K562 (cell line): ENCODE measurements around the gene PTRH1. TPM values are rescaled to one million over a fixed set of nuclear protein-coding genes. Genes with fewer than 3 reads are reported as not detected.

Experiments used
- ATAC-seq: fragments of 200-7000 bp; cut with Tn5 transposase; 3 replicates; pipeline ENCODE4 v1.9.1; 2020; ENCODE audit warnings: moderate library complexity
- BruUV-seq: library from RNA; stranded (reverse); fragments of 400-500 nt; replicated peaks from 2 replicates; lab custom pipeline; 2021; lab: Mats Ljungman, UMichigan
- CTCF ChIA-PET: fragments of 300-600 bp; formaldehyde crosslinking; extraction: SDS; loops from one replicate; lab custom pipeline; 2021; ENCODE audit warnings: low intra/inter-chr PET ratio; lab: Yijun Ruan, JAX
- POLR2A ChIA-PET: fragments of 300-600, 350-650 bp; sonication (Branson Sonifier 250); formaldehyde crosslinking; extraction: SDS; loops from one replicate; lab custom pipeline; 2021; ENCODE audit warnings: antibody characterized with exemption, inconsistent platforms; lab: Yijun Ruan, JAX
- DNase-seq, 4 experiments: peaks; one replicate each; pipeline versions ENCODE4 v3.0.0 to v3.0.0-alpha.2; 2011 to 2018; ENCODE audit warnings: low spot score in 3 of 4, mixed read lengths in 3 of 4; ENCODE audit errors: extremely low read depth in 1 of 4
- FAIRE-seq: peaks from 2 replicates; lab custom pipeline; 2011; peaks lifted over from hg19 to GRCh38; lab: Jason Lieb, UNC
- H2AFZ ChIP-seq: 2 replicates; pipeline ENCODE4 v1.6.0; 2011; ENCODE audit warnings: low read depth, low read length, control low read depth, inconsistent platforms
- H3K27ac ChIP-seq: fragments of 200-600 bp; 3 replicates; pipeline ENCODE4 v1.8.0; 2011; ENCODE audit warnings: low read depth, mild to moderate bottlenecking, control low read depth, inconsistent platforms, low read length, moderate library complexity, mixed read lengths; ENCODE audit errors: extremely low read depth
- H3K27me3 ChIP-seq, 2 experiments: fragments of 300-600 bp in 1 of 2; 2 replicates in 1 of 2; 3 replicates in 1 of 2; pipeline versions ENCODE4 v1.6.0 to v1.8.0; 2011; ENCODE audit warnings: inconsistent platforms in 2 of 2, low read length in 2 of 2, mild to moderate bottlenecking in 1 of 2, mixed read lengths in 1 of 2, moderate library complexity in 1 of 2; ENCODE audit not compliant: control insufficient read depth in 2 of 2, insufficient read depth in 2 of 2
- H3K36me3 ChIP-seq: fragments of 300-600 bp; 3 replicates; pipeline ENCODE4 v1.8.0; 2011; ENCODE audit warnings: mild to moderate bottlenecking, low read length, inconsistent platforms; ENCODE audit not compliant: control insufficient read depth, insufficient read depth
- H3K4me1 ChIP-seq, 2 experiments: fragments of 200-600 bp in 1 of 2; replicated peaks in 1 of 2; 2 replicates in 1 of 2; 3 replicates in 1 of 2; pipeline versions ENCODE4 v1.5.1 to v1.8.0; 2011; ENCODE audit warnings: inconsistent platforms in 2 of 2, low read length in 2 of 2, mild to moderate bottlenecking in 1 of 2, mixed read lengths in 1 of 2, moderate library complexity in 1 of 2; ENCODE audit not compliant: control insufficient read depth in 2 of 2, insufficient read depth in 2 of 2
- H3K4me2 ChIP-seq: 2 replicates; pipeline ENCODE4 v1.6.1; 2011; ENCODE audit warnings: low read length, control low read depth, inconsistent platforms, mixed read lengths; ENCODE audit not compliant: insufficient read depth
- H3K4me3 ChIP-seq: fragments of 200-600 bp; sonication (generic), shearing (Covaris generic); 2 replicates; pipeline ENCODE4 v1.5.1; 2016; ENCODE audit warnings: control low read depth, inconsistent platforms
- H3K79me2 ChIP-seq: fragments of 200-600 bp; 3 replicates; pipeline ENCODE4 v1.8.0; 2011; ENCODE audit warnings: low read length, inconsistent platforms; ENCODE audit not compliant: control insufficient read depth, insufficient read depth
- H3K9ac ChIP-seq, 2 experiments: 2 replicates each; pipeline versions ENCODE4 v1.6.0 to v1.6.1; 2011; ENCODE audit warnings: low read depth in 2 of 2, low read length in 2 of 2, control low read depth in 1 of 2, inconsistent platforms in 1 of 2, mild to moderate bottlenecking in 1 of 2, mixed read lengths in 1 of 2; ENCODE audit not compliant: insufficient read depth in 1 of 2
- H3K9me1 ChIP-seq: one replicate; pipeline ENCODE4 v1.6.0; 2011; ENCODE audit warnings: inconsistent platforms, mild to moderate bottlenecking, low read length, moderate library complexity; ENCODE audit not compliant: control insufficient read depth, insufficient read depth
- H3K9me3 ChIP-seq: replicated peaks from 2 replicates; pipeline ENCODE4 v1.5.1; 2011; ENCODE audit warnings: low read depth, low read length, inconsistent platforms; ENCODE audit not compliant: control insufficient read depth, insufficient read depth
- H4K20me1 ChIP-seq: replicated peaks from 2 replicates; pipeline ENCODE4 v1.6.1; 2011; ENCODE audit warnings: low read length, inconsistent platforms, mixed read lengths; ENCODE audit not compliant: control insufficient read depth, insufficient read depth
- ATF4 ChIP-seq: fragments of 450-650 bp; formaldehyde crosslinking; IDR thresholded peaks from 2 replicates; pipeline ENCODE4 v1.4.0; 2022; ENCODE audit warnings: mild to moderate bottlenecking, moderate library complexity
- CBFA2T2 ChIP-seq: fragments of 450-650 bp; conservative IDR thresholded peaks from 2 replicates; pipeline ENCODE4 v1.6.1; 2017; ENCODE audit warnings: mild to moderate bottlenecking
- FOS ChIP-seq: IDR thresholded peaks from 3 replicates; pipeline ENCODE4 v1.6.1; 2011; ENCODE audit not compliant: insufficient read length; ENCODE audit errors: extremely low read depth
- HMBOX1 ChIP-seq: sonication (generic); IDR thresholded peaks from 2 replicates; pipeline ENCODE4 v1.6.1; 2016
- KDM1A ChIP-seq, 2 experiments: fragments of 450-650 bp; IDR thresholded peaks; 2 replicates each; pipeline ENCODE4 v1.6.1; 2016; ENCODE audit warnings: mild to moderate bottlenecking in 2 of 2
- NR4A1 ChIP-seq, 2 experiments: fragments of 250-450 bp in 1 of 2; fragments of 450-650 bp in 1 of 2; sonication (Bioruptor Pico) in 1 of 2; IDR thresholded peaks; 2 replicates each; pipeline versions ENCODE4 v1.4.0 to v1.6.1; 2016 to 2020; ENCODE audit warnings: mild to moderate bottlenecking in 2 of 2, missing compliant biosample characterization in 1 of 2, missing genetic modification characterization in 1 of 2, moderate library complexity in 1 of 2
- PCBP2 ChIP-seq: fragments of 200-400 bp; formaldehyde crosslinking; IDR thresholded peaks from 2 replicates; pipeline ENCODE4 v1.6.1; 2018; ENCODE audit warnings: low read length, low read depth, mild to moderate bottlenecking, moderate library complexity; ENCODE audit not compliant: poor library complexity, severe bottlenecking
- SREBF2 ChIP-seq: sonication (generic); formaldehyde crosslinking; IDR thresholded peaks from 2 replicates; pipeline ENCODE4 v1.4.0; 2020; ENCODE audit warnings: mild to moderate bottlenecking, missing genetic modification reagents
- TCF7 ChIP-seq: sonication (generic); IDR thresholded peaks from 2 replicates; pipeline ENCODE4 v1.6.1; 2016; ENCODE audit warnings: antibody characterized with exemption, borderline replicate concordance
- ZNF316 ChIP-seq: fragments of 450-650 bp; IDR thresholded peaks from 2 replicates; pipeline ENCODE4 v1.6.1; 2016
- ZNF717 ChIP-seq: fragments of 250-450 bp; sonication (Bioruptor Pico); IDR thresholded peaks from 2 replicates; pipeline ENCODE4 v1.5.0; 2021
- WGBS: fragments of 100-300 bp; shearing (Covaris generic); methylation state at CpG from one replicate; pipeline ENCODE4 v1.1.6; 2016; ENCODE audit warnings: low coverage, mixed read lengths; ENCODE audit not compliant: insufficient coverage; ENCODE audit errors: missing lambda C conversion rate; 5-methylcytosine and 5-hydroxymethylcytosine counted together
- in situ Hi-C: fragments of 300-500 bp; cut with MboI; formaldehyde crosslinking; loops from 4 replicates; pipeline ENCODE4 v1.15.0; 2018; ENCODE audit warnings: inconsistent platforms, mixed read lengths
- intact Hi-C: fragments of 100-400 bp; cut with micrococcal nuclease; formaldehyde crosslinking; loops from 2 replicates; pipeline ENCODE4 v1.14.2; 2022
- polyA plus RNA-seq, 8 experiments: library from polyadenylated mRNA; depleted of rRNA in 4 of 8; stranded (reverse) in 5 of 8; unstranded in 3 of 8; fragments of >200 nt; fragmentation: Nextera tagmentation in 2 of 8; fragmentation: Illumina TruSeq in 1 of 8; extraction: Ambion mirVana in 2 of 8; extraction: Trizol in 1 of 8; gene quantifications; 2 replicates each; pipeline versions ENCODE4 v1.2.1 to v1.2.3, GENCODE V29; 2011 to 2014; ENCODE audit warnings: inconsistent platforms in 1 of 8, missing spikeins in 1 of 8
- total RNA-seq, 7 experiments: library from RNA; depleted of rRNA in 6 of 7; stranded (reverse); fragments of >200 nt in 6 of 7; fragmentation: Illumina TruSeq in 2 of 7; extraction: Trizol in 2 of 7; gene quantifications; 2 replicates each; pipeline versions ENCODE4 v1.2.1 to v1.2.3, GENCODE V29; 2011 to 2021; ENCODE audit warnings: low replicate concordance in 1 of 7

Gene PTRH1
- total and polyA plus RNA-seq, 9 of the 15 experiments (the other 6 are each of a cell fraction or from before 2014, with no cell fraction given) = 0.63 to 43.1 (median 5.7) TPM

GRCh38 chr9:127728808-127729207 lies 13.3 kb upstream of the PTRH1 start:
- 22% methylated on average over 8 of the region's 8 CpGs for WGBS
- H3K4me1 ChIP-seq = peaks cover 0 to 40% of the 10 kb centered on the region in 2 experiments; a peak in 3 of 5 replicates
- POLR2A ChIA-PET = interaction anchor here (0.7 to 1.8 kb wide), 5 partner anchors 9 to 158 kb away, joined by 3 to 5 read pairs (median 4); partner anchors contain the start of gene PTRH1
- H3K4me2 ChIP-seq = no peak overlapping the region
- no peaks in the 10 kb centered on the region; the same call in 1 of the 2 replicates for H4K20me1 ChIP-seq
- no peak overlapping the region for H3K4me3 ChIP-seq
- H3K79me2 ChIP-seq = no peaks in the 10 kb centered on the region
- in situ Hi-C loops = no loop called here
- ATAC-seq = no peak
- no peaks in the 10 kb centered on the region for H3K9me3 ChIP-seq
- H3K36me3 ChIP-seq = no peaks in the 10 kb centered on the region
- no peak overlapping the region for H3K27ac ChIP-seq
- no peak for FAIRE-seq
- no peaks in the 10 kb centered on the region for H3K9me1 ChIP-seq
- DNase-seq = no peak
- intact Hi-C loops = no loop called here
- no peak overlapping the region for H2AFZ ChIP-seq
- H3K9ac ChIP-seq = peak overlapping the region in 1 of 2 experiments; percentile 23; a peak in 1 of 4 replicates
- no peaks in the 10 kb centered on the region; a peak in 1 of 5 replicates for H3K27me3 ChIP-seq
- TF ChIP-seq KDM1A (IDR thresholded peaks at IDR 0.05) = no peak
- no peak for TF ChIP-seq ZNF717 (CRISPR knock-in tag)
- TF ChIP-seq ZNF316 = 0 out of 2 replicates have a peak, but pooled peaks have one; percentile 9
- BruUV-seq = no TSS peak
- CTCF ChIA-PET = no interaction called here

GRCh38 chr9:127726871-127727270 lies 11.4 kb upstream of the PTRH1 start:
- CTCF ChIA-PET = no interaction called here
- no TSS peak for BruUV-seq
- peaks cover 0 to 34% of the 10 kb centered on the region in 2 experiments; a peak in 3 of 5 replicates for H3K4me1 ChIP-seq
- H3K9me3 ChIP-seq = no peaks in the 10 kb centered on the region
- H3K79me2 ChIP-seq = no peaks in the 10 kb centered on the region
- H3K27ac ChIP-seq = no peak overlapping the region
- H3K27me3 ChIP-seq = no peaks in the 10 kb centered on the region; a peak in 1 of 5 replicates
- no peaks in the 10 kb centered on the region for H3K36me3 ChIP-seq
- H2AFZ ChIP-seq = no peak overlapping the region
- H3K9me1 ChIP-seq = no peaks in the 10 kb centered on the region
- no peak for ATAC-seq
- no peaks in the 10 kb centered on the region; the same call in 1 of the 2 replicates for H4K20me1 ChIP-seq
- no peak for TF ChIP-seq SREBF2 (CRISPR knock-in tag)
- TF ChIP-seq FOS = no peak
- no peak for TF ChIP-seq NR4A1 (CRISPR knock-in tag; IDR thresholded peaks at IDR 0.05)
- no peak for TF ChIP-seq NR4A1 (tag; IDR thresholded peaks at IDR 0.05)
- TF ChIP-seq CBFA2T2 = no peak
- TF ChIP-seq TCF7 = no peak
- no peak for TF ChIP-seq ATF4
- TF ChIP-seq HMBOX1 = no peak
- TF ChIP-seq PCBP2 = no peak
- TF ChIP-seq, all 486 proteins: peak for 0
- no peak overlapping the region for H3K4me3 ChIP-seq
- intact Hi-C loops = no loop called here
- POLR2A ChIA-PET = no interaction called here
- H3K9ac ChIP-seq = peak overlapping the region in 1 of 2 experiments; percentile 64; a peak in 2 of 4 replicates
- DNase-seq (no peak), FAIRE-seq (no peak)
- H3K4me2 ChIP-seq = no peak overlapping the region
- in situ Hi-C loops = no loop called here
- 36% methylated on average over 8 of the region's 8 CpGs for WGBS
